HG02759 (cell line): ENCODE results near the gene MRGPRF.

ENCODE experiments used
- ATAC-seq: cut with Tn5 transposase; IDR thresholded peaks from one replicate; pipeline ENCODE4 v1.9.1; 2021; ENCODE audit warnings: mild to moderate bottlenecking, moderate library complexity; ENCODE audit not compliant: unreplicated experiment

The MRGPRF gene

GRCh38 chr11:68968306-68969250 is 44.5 kb downstream of the MRGPRF start:
- no peak for ATAC-seq

- no peak for ATAC-seq
These were observed 45.9 kb downstream of the MRGPRF start for GRCh38 chr11:68966894-68967780.

- no peak for ATAC-seq
These were observed 46.9 kb downstream of the MRGPRF start for GRCh38 chr11:68965901-68966853.

GRCh38 chr11:68963779-68964178 is 49.3 kb downstream of the MRGPRF start:
- ATAC-seq: no peak

- ATAC-seq: no peak
These were observed 50.4 kb downstream of the MRGPRF start for GRCh38 chr11:68962527-68963250.

GRCh38 chr11:68961245-68961644 is 51.8 kb downstream of the MRGPRF start:
- ATAC-seq: no peak

- no peak for ATAC-seq
These were observed 52.6 kb downstream of the MRGPRF start for GRCh38 chr11:68960294-68961071.

GRCh38 chr11:68959465-68960293 is 53.4 kb downstream of the MRGPRF start:
- ATAC-seq: no peak

GRCh38 chr11:68958211-68958610 is 54.8 kb downstream of the MRGPRF start:
- no peak for ATAC-seq

- ATAC-seq: no peak
These were observed 56.3 kb downstream of the MRGPRF start for GRCh38 chr11:68956547-68957254.

GRCh38 chr11:68956142-68956541 is 56.9 kb downstream of the MRGPRF start:
- ATAC-seq: no peak

GRCh38 chr11:68955607-68955958 is 57.5 kb downstream of the MRGPRF start:
- no peak for ATAC-seq

GRCh38 chr11:68954836-68955606 is 58.0 kb downstream of the MRGPRF start:
- ATAC-seq: no peak
